ENCODE data around the gene SLC41A2. TPM values are rescaled to one million over a fixed set of nuclear protein-coding genes. Genes with fewer than 3 reads are reported as not detected.

The SLC41A2 gene
- total and polyA plus RNA-seq, 2 of the 4 experiments (the other 2 are of a cell fraction): 1.5 to 6.8 TPM

DNA sequence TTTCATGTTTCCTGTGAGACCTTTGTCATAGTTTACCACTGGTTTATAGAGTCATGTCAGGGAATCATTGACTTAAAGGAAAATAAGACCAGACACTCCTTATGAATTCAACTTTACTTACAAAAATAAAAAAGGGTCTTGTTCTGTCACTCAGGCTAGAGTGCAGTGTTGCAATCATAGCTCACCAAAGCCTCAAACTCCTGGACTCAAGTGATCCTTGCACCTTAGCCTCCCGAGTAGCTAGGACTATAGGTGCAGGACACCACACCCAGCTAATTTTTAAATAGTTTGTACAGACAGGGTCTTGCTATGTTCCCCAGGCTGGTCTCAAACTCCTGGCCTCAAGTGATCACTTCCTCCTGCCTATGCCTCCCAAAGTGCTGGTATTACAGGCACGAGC lies 19.0 kb downstream of the SLC41A2 start:
- Histone ChIP-seq H2AK9ac (replicated peaks; ENCODE audit: low read depth, low read length, poor library complexity) (no peak overlapping the region), H3K4me2 (ENCODE audit: low read depth, low read length) (no peak overlapping the region), H3K4ac (ENCODE audit: low read depth, low read length) (no peak overlapping the region), H4K20me1 (ENCODE audit: insufficient read depth, low read length) (no peaks in the 10 kb centered on the region), H4K8ac (ENCODE audit: low read depth in 2 of 2, low read length in 2 of 2) (no peak overlapping the region), H3K9me1 (ENCODE audit: insufficient read depth, low read length) (0 out of 2 replicates have a peak, but pooled peaks cover 4% of the 10 kb centered on the region), H4K91ac (ENCODE audit: insufficient read depth, low read depth, low read length) (no peak overlapping the region), H3K79me1 (ENCODE audit: low read depth in 1 of 2, low read length in 2 of 2) (no peaks in the 10 kb centered on the region; a peak in 1 of 4 replicates), H3K27ac (ENCODE audit: insufficient read depth, low read length) (no peak overlapping the region), H3K4me1 (ENCODE audit: control insufficient read depth, insufficient read depth, low read length) (peaks cover 3% of the 10 kb centered on the region), H4K5ac (ENCODE audit: low read depth, low read length) (no peak overlapping the region), H3K36me3 (ENCODE audit: control insufficient read depth, insufficient read depth, low read length) (no peaks in the 10 kb centered on the region), H2AFZ (replicated peaks; ENCODE audit: low read length, poor library complexity) (no peak overlapping the region), H3K9me3 (ENCODE audit: control insufficient read depth, insufficient read depth, low read length) (peaks cover 8% of the 10 kb centered on the region), H2BK20ac (ENCODE audit: low read depth, low read length) (no peak overlapping the region), H3K4me3 (ENCODE audit: insufficient read depth, low read depth, low read length) (no peak overlapping the region), H3K18ac (ENCODE audit: low read depth, low read length) (no peak overlapping the region), H3K14ac (replicated peaks; ENCODE audit: low read depth, low read length) (no peak overlapping the region), H2BK15ac (ENCODE audit: low read depth, low read length) (no peak overlapping the region), H3K23ac (ENCODE audit: low read depth, low read length) (no peak overlapping the region), H2AK5ac (ENCODE audit: low read depth, low read length) (no peak overlapping the region), H2BK120ac (ENCODE audit: low read depth, low read length) (no peak overlapping the region), H3K27me3 (ENCODE audit: control insufficient read depth, insufficient read depth, low read length) (peaks cover 2% of the 10 kb centered on the region; the same call in 1 of the 2 replicates), H3K9ac (ENCODE audit: low read depth, low read length) (no peak overlapping the region), H2BK5ac (ENCODE audit: low read depth, low read length, poor library complexity, severe bottlenecking) (no peak overlapping the region), H3K56ac (ENCODE audit: extremely low read depth, insufficient read depth, low read length) (no peak overlapping the region)
- in situ Hi-C loops (cut with MboI; ENCODE audit: low sequenced_read_pairs): no loop called here
- no peak for TF ChIP-seq SMC3 (IDR thresholded peaks at IDR 0.05; ENCODE audit: low read depth, low read length)
- no TSS peak for BruUV-seq (replicated peaks)
- dilution Hi-C loops (cut with HindIII; ENCODE audit: low sequenced_read_pairs, unreplicated experiment): no loop called here
- DNase-seq: no peak
- CTCF ChIA-PET: no interaction called here
- ATAC-seq (ENCODE audit: low read depth): no peak
- POLR2A ChIA-PET (ENCODE audit: unreplicated experiment): no interaction called here
- intact Hi-C loops (cut with micrococcal nuclease): no loop called here
- WGBS, 2 experiments (ENCODE audit: extremely low coverage in 2 of 2, insufficient read length in 1 of 2): no CpG with 5 or more reads among the region's 2 CpGs
